Chondrocyte (in vitro differentiated cells): ENCODE measurements around the gene SEMG2. TPM values are rescaled to one million over a fixed set of nuclear protein-coding genes. Genes with fewer than 3 reads are reported as not detected.

ENCODE experiments used
- DNase-seq: peaks from one replicate; pipeline ENCODE4 v3.0.0; 2021; ENCODE audit warnings: mixed read lengths, low spot score
- H3K27ac Mint-ChIP-seq: one replicate; pipeline ENCODE4 v1.8.0; 2021; ENCODE audit warnings: mild to moderate bottlenecking, moderate library complexity, mixed read lengths; ENCODE audit not compliant: unreplicated experiment
- H3K27me3 Mint-ChIP-seq: 2 replicates; pipeline ENCODE4 v1.8.0; 2021; ENCODE audit warnings: low read depth, mixed read lengths
- H3K36me3 Mint-ChIP-seq: 2 replicates; pipeline ENCODE4 v1.8.0; 2021; ENCODE audit warnings: low read depth, mixed read lengths
- H3K4me1 Mint-ChIP-seq: 2 replicates; pipeline ENCODE4 v1.8.0; 2021; ENCODE audit warnings: low read depth, mild to moderate bottlenecking, mixed read lengths
- H3K4me3 Mint-ChIP-seq: one replicate; pipeline ENCODE4 v1.8.0; 2021; ENCODE audit warnings: mild to moderate bottlenecking, moderate library complexity, mixed read lengths; ENCODE audit not compliant: unreplicated experiment
- H3K9me3 Mint-ChIP-seq: 2 replicates; pipeline ENCODE4 v1.8.0; 2021; ENCODE audit warnings: low read depth, mixed read lengths
- CTCF ChIP-seq: fragments of 200-600 bp; sonication (generic); IDR thresholded peaks from 2 replicates; pipeline ENCODE4 v1.5.0; 2021; ENCODE audit warnings: antibody characterized with exemption, mild to moderate bottlenecking, moderate library complexity
- total RNA-seq: library from RNA; stranded (reverse); gene quantifications from 3 replicates; pipeline ENCODE4 v1.2.1, GENCODE V29; 2021

The SEMG2 gene
- total RNA-seq, 1 donor from 2014 or later = not detected

- no peak for DNase-seq
- Mint-ChIP-seq H3K27me3 (peaks cover 79% of the 10 kb centered on the region), H3K27ac (no peak overlapping the region), H3K36me3 (no peaks in the 10 kb centered on the region), H3K4me1 (no peaks in the 10 kb centered on the region), H3K4me3 (no peak overlapping the region), H3K9me3 (no peaks in the 10 kb centered on the region)
- no peak for TF ChIP-seq CTCF
Measured at GRCh38 chr20:45246109-45246508, 24.9 kb downstream of the SEMG2 start.

DNA sequence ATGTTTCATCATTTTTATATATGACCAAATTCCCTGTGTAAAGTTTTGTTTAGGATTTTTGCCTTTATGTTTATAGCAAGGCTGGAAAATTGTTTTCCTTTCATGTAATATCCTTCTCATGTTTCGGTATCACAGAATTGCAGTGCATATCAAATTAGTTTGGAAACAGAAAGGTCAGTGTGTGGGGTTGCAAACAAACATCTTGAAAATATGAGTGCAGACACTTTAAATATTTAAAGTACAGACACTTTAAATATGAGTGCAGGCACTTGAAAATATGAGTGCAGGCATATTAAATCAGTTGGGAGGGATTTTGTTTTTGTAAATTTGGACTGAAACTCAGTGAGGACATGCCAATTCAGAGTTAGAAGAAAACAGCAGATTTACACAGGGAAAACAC, 26.7 kb downstream of the SEMG2 start:
- no peaks in the 10 kb centered on the region for H3K36me3 Mint-ChIP-seq
- H3K27me3 Mint-ChIP-seq = peaks cover 78% of the 10 kb centered on the region
- TF ChIP-seq CTCF = no peak
- no peaks in the 10 kb centered on the region for H3K4me1 Mint-ChIP-seq
- no peak overlapping the region for H3K27ac Mint-ChIP-seq
- DNase-seq = no peak
- H3K9me3 Mint-ChIP-seq = no peaks in the 10 kb centered on the region
- H3K4me3 Mint-ChIP-seq = no peak overlapping the region

DNA sequence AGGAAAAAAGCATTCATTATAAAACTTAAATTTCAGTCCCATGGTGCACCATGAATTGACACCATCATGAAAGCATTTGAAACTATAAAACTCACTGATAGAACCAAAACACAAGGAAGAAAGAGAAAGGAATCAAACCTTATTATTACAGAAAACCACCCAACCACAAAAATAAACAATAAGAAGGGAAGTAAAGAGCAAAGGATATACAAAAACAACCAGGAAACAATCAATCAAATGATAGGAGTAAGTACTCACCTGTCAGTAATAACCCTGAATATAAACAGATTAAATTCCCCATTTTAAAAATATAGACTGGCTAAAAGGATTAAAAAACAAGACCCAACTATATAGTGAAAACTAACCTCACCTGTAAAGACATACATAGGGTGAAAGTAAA, 27.4 kb downstream of the SEMG2 start:
- H3K36me3 Mint-ChIP-seq = no peaks in the 10 kb centered on the region
- DNase-seq = no peak
- H3K4me3 Mint-ChIP-seq = no peak overlapping the region
- H3K27me3 Mint-ChIP-seq = peaks cover 71% of the 10 kb centered on the region
- H3K27ac Mint-ChIP-seq = no peak overlapping the region
- no peaks in the 10 kb centered on the region for H3K9me3 Mint-ChIP-seq
- TF ChIP-seq CTCF = no peak
- no peaks in the 10 kb centered on the region for H3K4me1 Mint-ChIP-seq

DNA sequence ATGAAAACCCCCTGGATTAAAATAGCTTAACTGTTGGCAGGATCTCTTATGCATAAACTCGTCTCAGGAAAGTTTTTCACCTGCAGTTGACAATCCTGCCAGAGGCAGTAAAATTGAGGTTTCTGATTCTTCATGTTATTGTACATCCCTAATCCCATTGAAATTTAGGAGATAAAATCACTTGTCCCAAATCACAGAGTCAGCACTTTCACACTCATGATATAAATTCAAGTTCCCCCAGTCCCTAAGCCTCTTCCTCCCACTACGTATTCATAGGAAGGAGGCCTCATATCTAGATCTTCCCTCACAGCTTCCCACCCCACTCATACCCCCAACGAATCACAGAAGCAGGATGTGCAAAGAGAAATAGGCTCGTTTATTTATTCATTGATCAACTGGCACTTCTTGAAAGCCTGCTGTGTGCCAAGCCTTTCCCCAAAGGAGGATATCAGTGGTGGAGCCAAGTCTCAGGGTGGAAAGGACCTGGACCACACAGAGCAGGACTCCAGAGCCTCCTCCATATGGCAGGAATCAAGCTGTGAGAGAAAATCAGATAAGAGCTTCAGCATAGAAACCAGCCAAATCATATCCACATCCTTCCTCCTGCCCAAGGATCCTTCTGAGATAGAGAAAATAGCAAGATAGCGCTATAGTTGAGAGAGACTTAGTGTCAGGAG, 30.8 kb downstream of the SEMG2 start:
- DNase-seq = no peak
- H3K4me1 Mint-ChIP-seq = no peaks in the 10 kb centered on the region
- H3K27ac Mint-ChIP-seq = no peak overlapping the region
- H3K4me3 Mint-ChIP-seq = no peak overlapping the region
- no peaks in the 10 kb centered on the region for H3K9me3 Mint-ChIP-seq
- no peaks in the 10 kb centered on the region for H3K36me3 Mint-ChIP-seq
- TF ChIP-seq CTCF = no peak
- H3K27me3 Mint-ChIP-seq = peaks cover 56% of the 10 kb centered on the region

DNA sequence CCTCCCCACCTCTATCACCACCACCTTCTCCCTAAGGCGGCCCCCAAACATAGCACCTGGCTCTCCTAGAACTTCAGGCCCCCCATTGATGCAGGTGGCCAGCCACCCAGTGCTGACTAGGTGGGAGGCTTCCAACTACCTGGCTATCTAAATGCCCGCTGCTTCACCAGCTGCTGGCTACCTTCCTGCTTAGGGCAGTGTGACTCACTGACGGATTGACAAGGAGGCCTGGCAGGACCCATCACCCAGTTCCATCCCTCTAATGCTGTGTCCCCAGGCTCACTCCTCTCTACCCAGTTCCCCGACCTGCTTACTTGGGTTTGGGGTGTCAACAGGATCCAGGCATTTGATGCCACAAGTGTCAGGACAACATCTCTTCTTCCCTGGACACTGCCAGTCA, 32.1 kb downstream of the SEMG2 start:
- Mint-ChIP-seq H3K27me3 (peaks cover 46% of the 10 kb centered on the region), H3K36me3 (no peaks in the 10 kb centered on the region), H3K4me3 (no peak overlapping the region), H3K27ac (no peak overlapping the region), H3K9me3 (no peaks in the 10 kb centered on the region), H3K4me1 (no peaks in the 10 kb centered on the region)
- no peak for DNase-seq
- no peak for TF ChIP-seq CTCF
